Kidney (tissue), 14 donors: ENCODE measurements around the gene NACA2. TPM values are rescaled to one million over a fixed set of nuclear protein-coding genes. Genes with fewer than 3 reads are reported as not detected.
A peak's percentile ranks its signal among the peaks of the same experiment; 100 is the strongest.

Source experiments
- DNase-seq, 5 donors: peaks; one replicate each; pipeline ENCODE4 v3.0.0-alpha.2; 2013 to 2020
- FAIRE-seq: peaks from 2 replicates; lab custom pipeline; 2012; peaks lifted over from hg19 to GRCh38; lab: Jason Lieb, UNC
- H3K27ac ChIP-seq, 2 donors: one replicate each; pipeline ENCODE4 v1.7.0; 2013; ENCODE audit warnings: low read depth in 2 of 2, low read length in 2 of 2, inconsistent platforms in 1 of 2
- H3K27me3 ChIP-seq: one replicate; pipeline ENCODE4 v1.7.1; 2013; ENCODE audit warnings: low read length, inconsistent platforms; ENCODE audit not compliant: control insufficient read depth, insufficient read depth
- H3K36me3 ChIP-seq, 3 donors: one replicate each; pipeline versions ENCODE4 v1.7.0 to v1.7.1; 2013; ENCODE audit warnings: low read length in 3 of 3, control low read depth in 1 of 3, inconsistent platforms in 1 of 3; ENCODE audit not compliant: insufficient read depth in 3 of 3, control insufficient read depth in 2 of 3
- H3K4me1 ChIP-seq, 3 donors: one replicate each; pipeline versions ENCODE4 v1.7.0 to v1.7.1; 2013; ENCODE audit warnings: low read length in 3 of 3, inconsistent platforms in 1 of 3, low read depth in 1 of 3; ENCODE audit not compliant: control insufficient read depth in 2 of 3, insufficient read depth in 2 of 3
- H3K4me3 ChIP-seq, 3 donors: one replicate each; pipeline versions ENCODE4 v1.7.0 to v1.8.1; 2013; ENCODE audit warnings: low read length in 3 of 3, control low read depth in 1 of 3, inconsistent platforms in 1 of 3
- H3K9ac ChIP-seq, 3 donors: one replicate each; pipeline versions ENCODE4 v1.7.0 to v1.7.1; 2013; ENCODE audit warnings: low read length in 3 of 3, control low read depth in 1 of 3, inconsistent platforms in 1 of 3
- H3K9me3 ChIP-seq, 3 donors: one replicate each; pipeline versions ENCODE4 v1.7.0 to v1.7.1; 2013; ENCODE audit warnings: low read length in 3 of 3, control low read depth in 1 of 3, inconsistent platforms in 1 of 3; ENCODE audit not compliant: control insufficient read depth in 2 of 3, insufficient read depth in 1 of 3
- intact Hi-C: fragments of 100-400 bp; cut with DNase I; formaldehyde crosslinking; loops from one replicate; pipeline ENCODE4 v1.11.1; 2022
- polyA plus RNA-seq: library from polyadenylated mRNA; stranded (reverse); fragments of 350-450 nt; fragmentation: Illumina TruSeq; extraction: RNeasy Lipid Tissue Mini Kit (QIAGEN cat#74804); gene quantifications from one replicate; pipeline ENCODE4 v1.2.3, GENCODE V29; 2014; ENCODE audit warnings: low read depth, low replicate concordance; ENCODE audit not compliant: insufficient read depth
- total RNA-seq: library from RNA; stranded (reverse); fragmentation: NEBNext Ultra II Directional; extraction: Animal tissue kit (Norgen Biotek cat#: 25700); gene quantifications from one replicate; pipeline ENCODE4 v1.2.1, GENCODE V29; 2021
- TF ChIP-seq, protein P1 (sequence below): IDR thresholded peaks from 3 replicates; pipeline ENCODE4 v1.5.1; 2012; ENCODE audit warnings: mild to moderate bottlenecking, moderate library complexity, borderline replicate concordance; ENCODE audit not compliant: insufficient read depth; ENCODE audit errors: extremely low read depth
- donor health status: control.
- donor health status: control.
- donor health status: control.
- donor health status: control.
- donor health status: control.
- donor health status: DM: yes; HTN: yes; CAD: no.
- donor health status: Normal renal cell carcinoma (clear cell type).

The NACA2 gene
- total and polyA plus RNA-seq, 2 donors from 2014 or later, result not detected

DNA sequence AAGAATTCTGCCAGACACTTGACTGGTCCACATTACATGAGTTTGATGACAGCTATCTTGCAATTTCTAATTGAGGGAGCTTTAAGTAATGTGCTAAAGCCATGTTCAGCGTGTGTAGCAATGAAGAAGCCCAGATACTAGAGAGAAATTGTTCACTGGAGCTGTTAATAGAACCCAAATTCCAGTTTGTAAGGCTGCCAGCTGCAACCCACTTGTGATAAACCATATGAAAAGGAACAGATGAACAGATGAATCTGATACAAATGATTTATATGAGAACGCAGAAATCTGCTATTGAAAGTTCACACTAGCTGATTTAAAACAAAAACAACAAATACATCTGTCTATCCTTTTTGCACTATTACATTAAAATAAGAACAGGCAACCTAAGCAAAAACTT is 6.2 kb downstream of the NACA2 start:
- Histone ChIP-seq H3K27ac (no peak overlapping the region), H3K9ac (no peak overlapping the region), H3K4me3 (no peak overlapping the region), H3K4me1 (no peaks in the 10 kb centered on the region), H3K9me3 (no peaks in the 10 kb centered on the region), H3K36me3 (no peaks in the 10 kb centered on the region), H3K27me3 (no peaks in the 10 kb centered on the region)
- intact Hi-C loops, result no loop called here
- DNase-seq (no peak), FAIRE-seq (no peak)
- TF ChIP-seq, protein P1, sequence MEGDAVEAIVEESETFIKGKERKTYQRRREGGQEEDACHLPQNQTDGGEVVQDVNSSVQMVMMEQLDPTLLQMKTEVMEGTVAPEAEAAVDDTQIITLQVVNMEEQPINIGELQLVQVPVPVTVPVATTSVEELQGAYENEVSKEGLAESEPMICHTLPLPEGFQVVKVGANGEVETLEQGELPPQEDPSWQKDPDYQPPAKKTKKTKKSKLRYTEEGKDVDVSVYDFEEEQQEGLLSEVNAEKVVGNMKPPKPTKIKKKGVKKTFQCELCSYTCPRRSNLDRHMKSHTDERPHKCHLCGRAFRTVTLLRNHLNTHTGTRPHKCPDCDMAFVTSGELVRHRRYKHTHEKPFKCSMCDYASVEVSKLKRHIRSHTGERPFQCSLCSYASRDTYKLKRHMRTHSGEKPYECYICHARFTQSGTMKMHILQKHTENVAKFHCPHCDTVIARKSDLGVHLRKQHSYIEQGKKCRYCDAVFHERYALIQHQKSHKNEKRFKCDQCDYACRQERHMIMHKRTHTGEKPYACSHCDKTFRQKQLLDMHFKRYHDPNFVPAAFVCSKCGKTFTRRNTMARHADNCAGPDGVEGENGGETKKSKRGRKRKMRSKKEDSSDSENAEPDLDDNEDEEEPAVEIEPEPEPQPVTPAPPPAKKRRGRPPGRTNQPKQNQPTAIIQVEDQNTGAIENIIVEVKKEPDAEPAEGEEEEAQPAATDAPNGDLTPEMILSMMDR, result no peak

DNA sequence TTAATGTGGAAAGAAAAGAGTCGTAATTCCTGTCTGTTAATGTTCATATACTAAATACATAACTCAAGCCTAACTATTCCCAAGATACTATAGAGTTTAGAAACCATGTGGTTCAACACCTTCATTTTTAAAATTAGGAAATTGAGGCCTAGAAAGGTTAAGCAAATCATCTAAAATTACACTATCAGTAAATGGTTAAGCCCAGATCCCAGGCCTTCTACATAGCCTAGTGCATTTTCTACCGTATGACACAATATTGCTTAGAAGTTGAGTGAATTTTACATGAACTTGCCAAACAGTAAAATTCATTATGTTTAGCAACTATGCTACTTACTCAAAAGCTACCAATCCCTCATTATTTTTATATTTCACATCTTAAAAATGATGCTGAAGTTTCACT is 6.8 kb downstream of the NACA2 start:
- H3K9ac ChIP-seq, result no peak overlapping the region
- H3K27ac ChIP-seq, result no peak overlapping the region
- TF ChIP-seq, protein P1, result no peak
- FAIRE-seq (no peak), DNase-seq (no peak)
- no peak overlapping the region for H3K4me3 ChIP-seq
- intact Hi-C loops, result no loop called here
- H3K4me1 ChIP-seq, result no peaks in the 10 kb centered on the region
- H3K36me3 ChIP-seq, result no peaks in the 10 kb centered on the region
- H3K9me3 ChIP-seq, result no peaks in the 10 kb centered on the region
- H3K27me3 ChIP-seq, result peaks cover 2% of the 10 kb centered on the region

DNA sequence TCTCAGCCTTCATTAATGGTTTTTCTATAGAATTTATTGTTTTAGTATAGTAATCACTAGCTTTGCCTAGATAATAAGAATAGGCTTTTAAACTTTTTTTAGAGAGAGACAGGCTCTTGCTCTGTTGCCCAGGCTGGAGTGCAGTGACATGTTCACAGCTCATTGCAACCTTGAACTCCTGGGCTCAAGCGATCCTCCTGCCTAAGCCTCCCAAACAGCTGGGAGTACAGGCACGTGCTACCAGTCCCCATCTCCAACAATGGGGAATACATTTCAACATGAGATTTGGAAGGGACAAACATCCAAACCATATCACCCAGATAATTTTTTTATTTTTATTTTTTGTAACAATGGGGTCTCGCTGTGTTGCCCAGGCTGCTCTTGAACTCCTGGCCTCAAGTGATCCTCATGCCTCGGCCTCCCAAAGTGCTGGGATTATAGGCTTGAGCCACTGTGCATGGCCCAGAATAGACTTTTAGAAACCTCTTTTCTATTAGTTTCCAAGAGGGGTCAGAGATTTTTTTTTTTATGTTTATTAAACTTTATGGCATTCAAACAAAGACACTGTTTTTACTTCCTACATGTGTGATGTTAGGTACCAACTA is 7.3 kb downstream of the NACA2 start:
- Histone ChIP-seq H3K27ac (no peak overlapping the region), H3K9ac (no peak overlapping the region), H3K36me3 (no peaks in the 10 kb centered on the region), H3K9me3 (no peaks in the 10 kb centered on the region), H3K27me3 (peaks cover 2% of the 10 kb centered on the region), H3K4me3 (no peak overlapping the region), H3K4me1 (no peaks in the 10 kb centered on the region)
- FAIRE-seq, result no peak
- no peak for DNase-seq
- intact Hi-C loops, result no loop called here
- TF ChIP-seq, protein P1, result no peak

DNA sequence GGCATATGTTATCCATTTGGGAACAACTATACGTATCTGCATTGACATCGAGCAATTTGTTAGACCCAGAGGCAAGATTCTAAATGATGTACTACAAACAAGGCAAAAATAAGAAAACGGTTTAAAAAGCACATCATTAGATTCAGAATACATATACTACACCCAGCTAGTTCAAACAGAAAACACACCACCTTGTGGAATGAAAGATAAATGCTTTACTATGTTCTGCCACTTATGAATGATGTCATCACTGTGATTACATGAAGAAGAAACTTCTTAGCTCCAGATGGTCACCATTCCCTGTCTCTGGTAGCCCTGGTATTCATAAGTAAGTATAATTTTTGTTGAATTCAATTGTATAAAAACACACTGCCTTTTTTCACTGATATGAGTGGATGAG is 7.8 kb downstream of the NACA2 start:
- peak in 2 of 5 donors; percentile 24 to 33 for DNase-seq
- H3K27me3 ChIP-seq, result peaks cover 2% of the 10 kb centered on the region
- intact Hi-C loops, result no loop called here
- H3K9ac ChIP-seq, result no peak overlapping the region
- TF ChIP-seq, protein P1, result no peak
- no peak overlapping the region for H3K4me3 ChIP-seq
- H3K27ac ChIP-seq, result no peak overlapping the region
- no peaks in the 10 kb centered on the region for H3K4me1 ChIP-seq
- no peaks in the 10 kb centered on the region for H3K36me3 ChIP-seq
- FAIRE-seq, result no peak
- no peaks in the 10 kb centered on the region for H3K9me3 ChIP-seq
